ENCODE results near the gene MICAL2. TPM values are rescaled to one million over a fixed set of nuclear protein-coding genes. Genes with fewer than 3 reads are reported as not detected.

Gene MICAL2
- total and polyA plus RNA-seq, 2 of the 13 experiments (the other 11 are each of a cell fraction or from before 2014, with no cell fraction given) = 0.78 to 1.1 TPM

- TF ChIP-seq, protein P1, sequence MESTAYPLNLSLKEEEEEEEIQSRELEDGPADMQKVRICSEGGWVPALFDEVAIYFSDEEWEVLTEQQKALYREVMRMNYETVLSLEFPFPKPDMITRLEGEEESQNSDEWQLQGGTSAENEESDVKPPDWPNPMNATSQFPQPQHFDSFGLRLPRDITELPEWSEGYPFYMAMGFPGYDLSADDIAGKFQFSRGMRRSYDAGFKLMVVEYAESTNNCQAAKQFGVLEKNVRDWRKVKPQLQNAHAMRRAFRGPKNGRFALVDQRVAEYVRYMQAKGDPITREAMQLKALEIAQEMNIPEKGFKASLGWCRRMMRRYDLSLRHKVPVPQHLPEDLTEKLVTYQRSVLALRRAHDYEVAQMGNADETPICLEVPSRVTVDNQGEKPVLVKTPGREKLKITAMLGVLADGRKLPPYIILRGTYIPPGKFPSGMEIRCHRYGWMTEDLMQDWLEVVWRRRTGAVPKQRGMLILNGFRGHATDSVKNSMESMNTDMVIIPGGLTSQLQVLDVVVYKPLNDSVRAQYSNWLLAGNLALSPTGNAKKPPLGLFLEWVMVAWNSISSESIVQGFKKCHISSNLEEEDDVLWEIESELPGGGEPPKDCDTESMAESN (CRISPR knock-in tag; conservative IDR thresholded peaks at IDR 0.05) = no peak
- no peak for TF ChIP-seq ZNF746 (CRISPR knock-in tag; IDR thresholded peaks at IDR 0.05)
Measured at GRCh38 chr11:12211331-12212065, 101.1 kb downstream of the MICAL2 start (continued).

DNA sequence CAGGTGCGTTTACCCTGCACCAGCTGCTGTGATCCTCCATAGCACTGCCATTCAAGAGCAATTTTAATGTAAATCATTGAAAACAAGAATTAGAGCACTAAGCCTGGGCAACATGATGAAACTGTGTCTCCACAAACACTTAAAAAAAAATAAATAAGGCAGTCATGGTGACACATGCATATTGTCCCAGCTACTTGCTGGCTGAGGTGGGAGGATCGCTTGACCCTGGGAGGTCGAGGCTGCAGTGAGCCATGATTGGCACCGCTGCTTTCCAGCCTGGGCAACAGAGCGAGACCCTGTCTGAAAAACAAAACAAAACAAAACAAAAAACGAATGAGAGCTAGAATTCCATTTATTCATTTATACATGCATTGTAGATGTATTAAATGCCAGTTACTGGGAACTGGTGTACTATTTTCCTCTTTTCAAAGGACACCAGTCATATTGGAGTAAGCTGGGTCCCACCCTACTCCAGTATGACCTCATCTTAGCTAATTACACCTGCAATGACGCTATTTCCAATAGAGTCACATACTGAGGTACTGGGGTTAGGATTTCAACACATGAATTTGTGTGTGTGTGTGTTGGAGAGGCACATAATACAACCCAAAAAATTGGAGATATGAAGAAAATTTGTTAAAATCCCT, 101.9 kb downstream of the MICAL2 start:
- Histone ChIP-seq H3K4me2 (ENCODE audit: low read depth, low read length) (no peak overlapping the region), H3K36me3 (replicated peaks in 1 of 2; ENCODE audit: control insufficient read depth in 1 of 2, insufficient read depth in 2 of 2, low read length in 2 of 2) (no peaks in the 10 kb centered on the region), H4K20me1 (ENCODE audit: insufficient read depth, low read length) (no peaks in the 10 kb centered on the region), H3K27me3 (ENCODE audit: control insufficient read depth in 1 of 2, insufficient read depth in 2 of 2, low read length in 2 of 2) (no peaks in the 10 kb centered on the region), H3K79me2 (ENCODE audit: insufficient read depth, low read length) (no peaks in the 10 kb centered on the region), H3K9me3 (ENCODE audit: low read length) (no peaks in the 10 kb centered on the region), H3K4me3 (replicated peaks in 1 of 3; ENCODE audit: insufficient read depth in 1 of 3, low read depth in 2 of 3, low read length in 3 of 3) (no peak overlapping the region), H3K4me1 (ENCODE audit: insufficient read depth, low read length) (peaks cover 12% of the 10 kb centered on the region), H3K9ac (ENCODE audit: insufficient read depth, low read depth, low read length) (no peak overlapping the region), H2AFZ (ENCODE audit: low read length) (no peak overlapping the region), H3K27ac (ENCODE audit: extremely low read length, insufficient read depth, low read length) (no peak overlapping the region)
- in situ Hi-C loops (cut with HindIII; ENCODE audit: extremely low pct_ligation_motif_present, low pct_unique_long_range_greater_than_20kb) (no loop called here), intact Hi-C loops (cut with micrococcal nuclease; ENCODE audit: unreplicated experiment) (no loop called here)
- TF ChIP-seq, protein P2, sequence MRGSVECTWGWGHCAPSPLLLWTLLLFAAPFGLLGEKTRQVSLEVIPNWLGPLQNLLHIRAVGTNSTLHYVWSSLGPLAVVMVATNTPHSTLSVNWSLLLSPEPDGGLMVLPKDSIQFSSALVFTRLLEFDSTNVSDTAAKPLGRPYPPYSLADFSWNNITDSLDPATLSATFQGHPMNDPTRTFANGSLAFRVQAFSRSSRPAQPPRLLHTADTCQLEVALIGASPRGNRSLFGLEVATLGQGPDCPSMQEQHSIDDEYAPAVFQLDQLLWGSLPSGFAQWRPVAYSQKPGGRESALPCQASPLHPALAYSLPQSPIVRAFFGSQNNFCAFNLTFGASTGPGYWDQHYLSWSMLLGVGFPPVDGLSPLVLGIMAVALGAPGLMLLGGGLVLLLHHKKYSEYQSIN (CRISPR knock-in tag; IDR thresholded peaks at IDR 0.05; ENCODE audit: borderline replicate concordance) = no peak
- TF ChIP-seq MTA1 (CRISPR knock-in tag; IDR thresholded peaks at IDR 0.05; ENCODE audit: borderline replicate concordance) (no peak), SRSF9 (IDR thresholded peaks at IDR 0.05; ENCODE audit: borderline replicate concordance, insufficient read depth, low read depth, low read length, poor library complexity, severe bottlenecking) (no peak), ZNF747 (CRISPR knock-in tag; IDR thresholded peaks at IDR 0.05; ENCODE audit: borderline replicate concordance) (no peak), SP2 (CRISPR knock-in tag; IDR thresholded peaks at IDR 0.05) (no peak), KAT2B (IDR thresholded peaks at IDR 0.05; ENCODE audit: borderline replicate concordance, low read depth, low read length) (no peak), SRSF4 (IDR thresholded peaks at IDR 0.05; ENCODE audit: low read depth, low read length, poor library complexity, severe bottlenecking) (no peak), ATF7 (IDR thresholded peaks at IDR 0.05) (0 out of 2 replicates have a peak, but pooled peaks have one; percentile 4), ATF7 (CRISPR knock-in tag; IDR thresholded peaks at IDR 0.05) (no peak)
- TF ChIP-seq, protein P3, sequence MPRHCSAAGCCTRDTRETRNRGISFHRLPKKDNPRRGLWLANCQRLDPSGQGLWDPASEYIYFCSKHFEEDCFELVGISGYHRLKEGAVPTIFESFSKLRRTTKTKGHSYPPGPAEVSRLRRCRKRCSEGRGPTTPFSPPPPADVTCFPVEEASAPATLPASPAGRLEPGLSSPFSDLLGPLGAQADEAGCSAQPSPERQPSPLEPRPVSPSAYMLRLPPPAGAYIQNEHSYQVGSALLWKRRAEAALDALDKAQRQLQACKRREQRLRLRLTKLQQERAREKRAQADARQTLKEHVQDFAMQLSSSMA (CRISPR knock-in tag; IDR thresholded peaks at IDR 0.05) = no peak
- ChIA-PET CTCF (ENCODE audit: low intra/inter-chr PET ratio, low total read pairs) (no interaction called here), POLR2A (no interaction called here)
- ATAC-seq = no peak
- FAIRE-seq = no peak
- 71% methylated on average over 7 of the region's 7 CpGs for WGBS (ENCODE audit: low lambda C conversion rate)
- BruUV-seq (replicated peaks) = no TSS peak
- no peak for DNase-seq (ENCODE audit: low spot score)
